ENCODE measurements around the gene ZFYVE9. TPM values are rescaled to one million over a fixed set of nuclear protein-coding genes. Genes with fewer than 3 reads are reported as not detected.
"Not testable (repeated sequence)": the region's sequence is repeated elsewhere in the genome, so short reads cannot be mapped to it uniquely, and the experiment has no call there.

ZFYVE9 gene
- total RNA-seq, 4 donors from 2014 or later, result 35.9 to 42.9 (median 41.9) TPM

DNA sequence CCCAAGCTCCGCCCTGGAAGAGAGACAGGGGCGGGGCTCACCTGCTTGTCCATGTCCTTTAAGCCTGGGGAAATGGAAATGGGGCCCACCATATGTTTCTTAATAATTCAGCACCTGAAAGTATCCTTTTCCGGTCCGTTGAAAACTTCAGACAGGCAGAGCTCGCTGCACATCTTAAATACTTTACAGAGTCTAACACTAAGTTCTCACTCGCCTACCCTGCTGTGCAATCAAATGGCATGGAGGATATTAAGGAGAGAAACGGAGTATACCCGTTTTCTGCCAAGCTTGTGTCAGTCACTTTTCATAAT, 224.6 kb downstream of the ZFYVE9 start:
- intact Hi-C loops (cut with DNase I; ENCODE audit: low total_unique reads) (loop anchor here (1.0 to 10.0 kb wide), 5 partner anchors 38 to 558 kb away; partner anchors contain the start of genes ECHDC2, ORC1, PRPF38A and SCP2), in situ Hi-C loops (cut with MboI; ENCODE audit: low sequenced_read_pairs in 4 of 4) (no loop called here)
- TF ChIP-seq POLR2A (IDR thresholded peaks at IDR 0.05), result no peak
- TF ChIP-seq, protein P1, sequence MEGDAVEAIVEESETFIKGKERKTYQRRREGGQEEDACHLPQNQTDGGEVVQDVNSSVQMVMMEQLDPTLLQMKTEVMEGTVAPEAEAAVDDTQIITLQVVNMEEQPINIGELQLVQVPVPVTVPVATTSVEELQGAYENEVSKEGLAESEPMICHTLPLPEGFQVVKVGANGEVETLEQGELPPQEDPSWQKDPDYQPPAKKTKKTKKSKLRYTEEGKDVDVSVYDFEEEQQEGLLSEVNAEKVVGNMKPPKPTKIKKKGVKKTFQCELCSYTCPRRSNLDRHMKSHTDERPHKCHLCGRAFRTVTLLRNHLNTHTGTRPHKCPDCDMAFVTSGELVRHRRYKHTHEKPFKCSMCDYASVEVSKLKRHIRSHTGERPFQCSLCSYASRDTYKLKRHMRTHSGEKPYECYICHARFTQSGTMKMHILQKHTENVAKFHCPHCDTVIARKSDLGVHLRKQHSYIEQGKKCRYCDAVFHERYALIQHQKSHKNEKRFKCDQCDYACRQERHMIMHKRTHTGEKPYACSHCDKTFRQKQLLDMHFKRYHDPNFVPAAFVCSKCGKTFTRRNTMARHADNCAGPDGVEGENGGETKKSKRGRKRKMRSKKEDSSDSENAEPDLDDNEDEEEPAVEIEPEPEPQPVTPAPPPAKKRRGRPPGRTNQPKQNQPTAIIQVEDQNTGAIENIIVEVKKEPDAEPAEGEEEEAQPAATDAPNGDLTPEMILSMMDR (IDR thresholded peaks at IDR 0.05 in 4 of 5, conservative IDR thresholded peaks at IDR 0.05 in 1 of 5), result no peak
- Histone ChIP-seq H3K27ac (peak overlapping the region; percentile 91 to 99 (median 97)), H3K4me1 (peaks cover 10 to 14% of the 10 kb centered on the region in 2 donors), H3K27me3 (no peaks in the 10 kb centered on the region), H3K36me3 (peaks cover 0 to 14% of the 10 kb centered on the region in 2 donors), H3K4me3 (peak overlapping the region; percentile 81 to 91 (median 86)), H3K9me3 (no peaks in the 10 kb centered on the region)
- DNase-seq, result no peak
- no peak for ATAC-seq

DNA sequence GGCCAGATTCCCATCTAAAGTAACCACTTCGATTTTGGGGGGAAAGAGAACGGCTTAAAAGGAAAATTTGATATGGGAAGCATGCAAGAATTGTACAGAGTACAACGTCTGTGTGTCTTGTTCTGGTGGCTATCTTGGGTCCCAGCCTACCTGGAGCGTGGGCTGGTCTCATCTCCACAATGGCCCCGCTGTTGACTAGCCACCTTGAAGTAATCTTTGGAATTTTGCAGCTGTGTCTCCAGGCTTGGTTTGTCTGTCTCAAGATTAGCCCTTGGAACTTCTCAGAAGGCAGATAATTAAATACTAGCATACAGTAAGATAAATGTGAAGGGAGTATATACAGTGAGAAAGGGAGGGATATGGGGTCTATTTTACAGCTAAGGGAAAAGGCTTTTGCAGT, 225.4 kb downstream of the ZFYVE9 start:
- intact Hi-C loops (cut with DNase I; ENCODE audit: low total_unique reads) (loop anchor here (5.0 to 10.0 kb wide), 4 partner anchors 185 to 558 kb away; partner anchors contain the start of genes ECHDC2, SCP2, TUT4 and ZFYVE9), in situ Hi-C loops (cut with MboI; ENCODE audit: low sequenced_read_pairs in 4 of 4) (no loop called here)
- Histone ChIP-seq H3K36me3 (peaks cover 0 to 6% of the 10 kb centered on the region in 2 donors), H3K4me1 (peaks cover 10 to 14% of the 10 kb centered on the region in 2 donors), H3K27me3 (no peaks in the 10 kb centered on the region), H3K27ac (no peak overlapping the region), H3K9me3 (no peaks in the 10 kb centered on the region), H3K4me3 (no peak overlapping the region)
- ATAC-seq, result no peak
- no peak for TF ChIP-seq POLR2A (IDR thresholded peaks at IDR 0.05)
- TF ChIP-seq, protein P1 (IDR thresholded peaks at IDR 0.05 in 4 of 5, conservative IDR thresholded peaks at IDR 0.05 in 1 of 5), result no peak
- no peak for DNase-seq

DNA sequence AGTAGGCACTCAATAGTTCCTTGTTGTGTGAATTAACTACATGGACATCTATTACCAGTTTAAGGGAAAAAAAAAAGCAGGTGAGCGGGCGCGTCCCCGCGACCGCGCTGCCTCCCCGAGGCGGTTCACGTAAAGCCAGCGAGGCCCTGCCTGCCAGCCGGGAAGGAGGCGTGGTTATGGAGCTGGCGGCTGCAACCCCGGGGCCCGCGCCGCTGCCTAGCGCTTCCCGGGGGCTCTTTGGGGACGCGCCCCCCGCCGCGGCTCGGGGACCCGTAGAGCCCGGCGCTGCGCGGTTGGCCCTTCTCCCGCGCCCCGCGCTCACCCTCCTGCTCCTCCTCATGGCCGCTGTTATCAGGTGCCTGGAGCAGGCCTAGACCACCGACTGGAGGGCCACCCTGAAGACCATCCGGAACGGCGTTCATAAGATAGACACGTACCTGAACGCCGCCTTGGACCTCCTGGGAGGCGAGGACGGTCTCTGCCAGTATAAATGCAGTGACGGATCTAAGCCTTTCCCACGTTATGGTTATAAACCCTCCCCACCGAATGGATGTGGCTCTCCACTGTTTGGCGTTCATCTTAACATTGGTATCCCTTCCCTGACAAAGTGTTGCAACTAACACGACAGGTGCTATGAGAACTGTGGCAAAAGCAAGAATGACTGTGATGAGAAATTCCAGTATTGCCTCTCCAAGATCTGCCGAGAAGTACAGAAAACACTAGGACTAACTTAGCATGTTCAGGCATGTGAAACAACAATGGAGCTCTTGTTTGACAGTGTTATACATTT, 226.7 kb downstream of the ZFYVE9 start:
- in situ Hi-C loops (cut with MboI; ENCODE audit: low sequenced_read_pairs in 4 of 4) (no loop called here), intact Hi-C loops (cut with DNase I; ENCODE audit: low total_unique reads) (loop anchor here (5.0 to 10.0 kb wide), 4 partner anchors 184 to 556 kb away; partner anchors contain the start of genes ECHDC2, SCP2, TUT4 and ZFYVE9)
- H3K9me3 ChIP-seq, result no peaks in the 10 kb centered on the region
- peaks cover 10 to 14% of the 10 kb centered on the region in 2 donors for H3K4me1 ChIP-seq
- TF ChIP-seq POLR2A (IDR thresholded peaks at IDR 0.05), result no peak
- TF ChIP-seq, protein P1 (IDR thresholded peaks at IDR 0.05 in 4 of 5, conservative IDR thresholded peaks at IDR 0.05 in 1 of 5), result peak in 1 of 5 experiments; percentile 26
- H3K4me3 ChIP-seq, result peak overlapping the region; percentile 39 to 60 (median 52)
- no peaks in the 10 kb centered on the region for H3K27me3 ChIP-seq
- H3K36me3 ChIP-seq, result no peaks in the 10 kb centered on the region
- H3K27ac ChIP-seq, result peak overlapping the region; percentile 14 to 42 (median 40)
- peak in 1 of 2 donors; percentile 38 for DNase-seq
- ATAC-seq, result no peak

DNA sequence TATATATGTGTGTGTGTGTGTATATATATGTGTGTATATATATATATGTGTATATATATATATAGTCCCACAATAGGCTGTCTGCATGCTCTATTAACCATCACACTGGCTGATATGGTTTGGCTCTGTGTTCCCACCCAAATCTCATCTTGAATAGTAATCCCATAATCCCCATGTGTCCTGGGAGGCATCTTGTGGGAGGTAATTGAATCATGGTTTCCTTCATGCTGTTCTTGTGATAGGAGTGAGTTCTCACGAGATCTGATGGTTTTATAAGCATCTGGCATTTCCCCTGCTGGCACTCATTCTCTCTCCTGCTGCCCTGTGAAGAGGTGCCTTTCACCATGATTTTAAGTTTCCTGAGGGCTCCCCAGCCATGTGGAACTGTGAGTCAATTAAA, 228.0 kb downstream of the ZFYVE9 start:
- H3K4me1 ChIP-seq; in situ Hi-C loops (cut with MboI; ENCODE audit: low sequenced_read_pairs in 4 of 4); H3K36me3 ChIP-seq; DNase-seq; H3K27ac ChIP-seq; H3K9me3 ChIP-seq; H3K4me3 ChIP-seq; H3K27me3 ChIP-seq; ATAC-seq: not testable (repeated sequence)
- intact Hi-C loops (cut with DNase I; ENCODE audit: low total_unique reads), result loop anchor here (5.0 to 10.0 kb wide), 4 partner anchors 182 to 555 kb away; partner anchors contain the start of genes ECHDC2, SCP2, TUT4 and ZFYVE9

DNA sequence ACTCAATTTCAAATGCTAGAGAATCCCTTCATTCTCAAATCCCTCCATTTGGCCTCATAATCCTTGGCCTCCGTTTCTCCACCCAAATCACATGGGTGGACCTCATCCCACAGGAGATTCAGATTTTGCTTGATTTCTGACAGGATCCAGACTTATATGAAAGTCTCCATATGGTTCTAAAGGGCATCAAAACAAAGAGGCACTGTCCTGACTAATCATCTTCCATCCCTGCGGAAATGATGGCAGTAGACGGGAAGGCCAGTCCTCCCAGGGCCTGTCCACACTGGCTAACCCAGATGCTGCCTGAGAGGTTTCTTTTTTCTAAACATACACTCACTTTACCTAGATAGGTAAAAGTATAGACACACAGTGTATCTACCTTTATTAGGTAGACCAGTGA, 243.5 kb downstream of the ZFYVE9 start:
- H3K27me3 ChIP-seq, result no peaks in the 10 kb centered on the region
- TF ChIP-seq POLR2A (IDR thresholded peaks at IDR 0.05), result no peak
- TF ChIP-seq, protein P1 (IDR thresholded peaks at IDR 0.05 in 4 of 5, conservative IDR thresholded peaks at IDR 0.05 in 1 of 5), result no peak
- no peak for ATAC-seq
- no peak for DNase-seq
- H3K4me1 ChIP-seq, result no peaks in the 10 kb centered on the region
- no peak overlapping the region for H3K4me3 ChIP-seq
- in situ Hi-C loops (cut with MboI; ENCODE audit: low sequenced_read_pairs in 4 of 4) (no loop called here), intact Hi-C loops (cut with DNase I; ENCODE audit: low total_unique reads) (no loop called here)
- no peaks in the 10 kb centered on the region for H3K9me3 ChIP-seq
- H3K27ac ChIP-seq, result no peak overlapping the region
- H3K36me3 ChIP-seq, result no peaks in the 10 kb centered on the region

All from gastrocnemius medialis (tissue), 4 donors.